Ovary (tissue), 9 donors: ENCODE data around the gene COPA. TPM values are rescaled to one million over a fixed set of nuclear protein-coding genes. Genes with fewer than 3 reads are reported as not detected.

Source experiments
- DNase-seq, 5 donors: peaks; one replicate each; pipeline ENCODE4 v3.0.0-alpha.2; 2019 to 2020
- H3K27ac ChIP-seq, 2 donors: fragments of 200-600 bp; one replicate each; pipeline versions ENCODE4 v1.5.1 to v1.8.0; 2019 to 2022
- H3K27me3 ChIP-seq: fragments of 200-600 bp; one replicate; pipeline ENCODE4 v1.8.0; 2022
- H3K36me3 ChIP-seq: fragments of 200-600 bp; sonication (generic); one replicate; pipeline ENCODE4 v1.5.1; 2019
- H3K4me1 ChIP-seq: one replicate; pipeline ENCODE4 v1.8.1; 2013; ENCODE audit warnings: mild to moderate bottlenecking, moderate library complexity; ENCODE audit not compliant: insufficient read depth
- H3K4me3 ChIP-seq: fragments of 200-600 bp; sonication (generic); one replicate; pipeline ENCODE4 v1.5.1; 2017
- H3K9me3 ChIP-seq, 2 donors: fragments of 200-600 bp in 1 of 2; sonication (generic) in 1 of 2; one replicate each; pipeline versions ENCODE4 v1.5.1 to v1.8.1; 2013 to 2019; ENCODE audit warnings: mild to moderate bottlenecking in 1 of 2, moderate library complexity in 1 of 2
- EP300 ChIP-seq: sonication (generic); formaldehyde crosslinking; IDR thresholded peaks from one replicate; pipeline ENCODE4 v1.6.1; 2017; ENCODE audit warnings: antibody characterized with exemption
- POLR2A ChIP-seq: fragments of 450-650 bp; IDR thresholded peaks from one replicate; pipeline ENCODE4 v1.6.1; 2017; ENCODE audit warnings: antibody characterized with exemption, mild to moderate bottlenecking, moderate library complexity
- WGBS, 3 donors: extraction: QIAGEN DNeasy Blood & Tissue Kit in 1 of 3; methylation state at CpG; one replicate each; pipeline versions ENCODE4 v1.1.5 to v1.1.7; 2013 to 2017; 5-methylcytosine and 5-hydroxymethylcytosine counted together
- intact Hi-C, 4 donors: fragments of 100-400 bp; cut with DNase I; formaldehyde crosslinking; loops; one replicate each; pipeline versions ENCODE4 v1.11.0 to v1.15.1; 2022 to 2023
- polyA plus RNA-seq, 2 donors: library from polyadenylated mRNA; stranded (reverse); fragments of 200-250 nt in 1 of 2; fragments of 350-450 nt in 1 of 2; fragmentation: Illumina TruSeq in 1 of 2; extraction: RNeasy Lipid Tissue Mini Kit (QIAGEN cat#74804) in 1 of 2; gene quantifications; one replicate each; pipeline ENCODE4 v1.2.3, GENCODE V29; 2013 to 2014
- total RNA-seq, 7 donors: library from RNA; depleted of rRNA in 2 of 7; stranded (reverse); fragments of >200 nt in 2 of 7; fragmentation: NEBNext Ultra II Directional in 3 of 7; extraction: Animal tissue kit (Norgen Biotek cat#: 25700) in 3 of 7; gene quantifications; one replicate each; pipeline versions ENCODE4 v1.1.0 to v1.2.4, GENCODE V29; 2016 to 2023
- TF ChIP-seq, protein P1 (sequence below), 3 donors: fragments of 450-650 bp in 2 of 3; fragments of 200-600 bp in 1 of 3; IDR thresholded peaks; one replicate each; pipeline versions ENCODE4 v1.5.1 to v1.8.0; 2016 to 2022; ENCODE audit warnings: antibody characterized with exemption in 3 of 3, mild to moderate bottlenecking in 1 of 3
- donor health status: DM: no; HTN: no; CAD: no; lungs with moderate emphysema.
- donor health status: DM: no; HTN: no; CAD: no.
- donor health status: Bipolar disorder and iron deficiency.
- donor health status: DM: yes; HTN: yes; CAD: no.
- donor health status: DM: no; HTN: no; CAD: no.
- donor health status: DM: yes; HTN: yes; CAD: no.

The COPA gene
- total and polyA plus RNA-seq, 9 donors = 63.7 to 163 (median 123) TPM

DNA sequence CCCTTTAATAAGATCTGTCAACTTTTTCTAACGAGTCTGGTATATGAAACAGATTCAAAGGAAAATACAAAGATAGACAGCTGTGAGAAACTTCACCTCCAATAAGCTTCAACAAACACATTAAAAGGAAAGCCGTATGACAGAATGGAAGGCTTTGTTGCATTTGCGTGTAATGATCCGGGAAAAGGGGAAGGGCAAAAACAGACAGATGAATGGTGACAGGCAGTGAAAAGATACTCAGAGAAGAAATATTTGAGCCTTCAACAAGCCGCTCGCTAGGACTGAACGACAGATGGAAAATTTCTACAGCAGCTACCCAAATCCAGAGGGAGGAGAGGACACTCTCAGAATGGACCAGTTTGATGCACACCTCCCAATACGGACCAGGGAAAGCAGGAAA is 14.9 kb downstream of the COPA start:
- Histone ChIP-seq H3K27me3 (no peaks in the 10 kb centered on the region), H3K27ac (no peak overlapping the region), H3K9me3 (no peaks in the 10 kb centered on the region), H3K36me3 (no peaks in the 10 kb centered on the region), H3K4me3 (no peak overlapping the region), H3K4me1 (no peaks in the 10 kb centered on the region)
- no peak for DNase-seq
- TF ChIP-seq, protein P1, sequence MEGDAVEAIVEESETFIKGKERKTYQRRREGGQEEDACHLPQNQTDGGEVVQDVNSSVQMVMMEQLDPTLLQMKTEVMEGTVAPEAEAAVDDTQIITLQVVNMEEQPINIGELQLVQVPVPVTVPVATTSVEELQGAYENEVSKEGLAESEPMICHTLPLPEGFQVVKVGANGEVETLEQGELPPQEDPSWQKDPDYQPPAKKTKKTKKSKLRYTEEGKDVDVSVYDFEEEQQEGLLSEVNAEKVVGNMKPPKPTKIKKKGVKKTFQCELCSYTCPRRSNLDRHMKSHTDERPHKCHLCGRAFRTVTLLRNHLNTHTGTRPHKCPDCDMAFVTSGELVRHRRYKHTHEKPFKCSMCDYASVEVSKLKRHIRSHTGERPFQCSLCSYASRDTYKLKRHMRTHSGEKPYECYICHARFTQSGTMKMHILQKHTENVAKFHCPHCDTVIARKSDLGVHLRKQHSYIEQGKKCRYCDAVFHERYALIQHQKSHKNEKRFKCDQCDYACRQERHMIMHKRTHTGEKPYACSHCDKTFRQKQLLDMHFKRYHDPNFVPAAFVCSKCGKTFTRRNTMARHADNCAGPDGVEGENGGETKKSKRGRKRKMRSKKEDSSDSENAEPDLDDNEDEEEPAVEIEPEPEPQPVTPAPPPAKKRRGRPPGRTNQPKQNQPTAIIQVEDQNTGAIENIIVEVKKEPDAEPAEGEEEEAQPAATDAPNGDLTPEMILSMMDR (IDR thresholded peaks at IDR 0.05) = no peak
- no peak for TF ChIP-seq POLR2A
- no peak for TF ChIP-seq EP300
- intact Hi-C loops = no loop called here
- WGBS, 3 donors = 71 to 75% (median 71%) methylated on average over 8 of the region's 8 CpGs

DNA sequence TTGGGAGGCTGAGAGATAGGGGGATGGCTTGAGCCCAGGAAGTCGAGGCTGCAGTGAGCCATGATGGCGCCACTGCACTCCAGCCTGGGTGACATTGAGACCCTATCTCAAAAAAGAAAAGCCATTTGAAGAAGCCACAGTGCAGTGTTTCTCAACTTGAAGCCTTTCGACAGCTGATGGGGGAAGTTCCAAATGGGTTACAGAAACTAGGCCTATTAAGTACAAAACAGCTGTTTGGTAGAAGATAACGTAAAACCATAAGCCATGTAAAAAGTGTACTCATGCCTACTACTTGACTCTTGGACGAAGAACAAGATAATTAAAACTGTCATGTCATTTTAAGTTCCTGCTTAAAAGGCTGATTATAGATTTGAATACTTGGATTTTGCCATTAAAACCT is 16.6 kb downstream of the COPA start:
- intact Hi-C loops = no loop called here
- WGBS, 3 donors = 84 to 91% (median 87%) methylated on average over 5 of the region's 5 CpGs
- H3K36me3 ChIP-seq = no peaks in the 10 kb centered on the region

DNA sequence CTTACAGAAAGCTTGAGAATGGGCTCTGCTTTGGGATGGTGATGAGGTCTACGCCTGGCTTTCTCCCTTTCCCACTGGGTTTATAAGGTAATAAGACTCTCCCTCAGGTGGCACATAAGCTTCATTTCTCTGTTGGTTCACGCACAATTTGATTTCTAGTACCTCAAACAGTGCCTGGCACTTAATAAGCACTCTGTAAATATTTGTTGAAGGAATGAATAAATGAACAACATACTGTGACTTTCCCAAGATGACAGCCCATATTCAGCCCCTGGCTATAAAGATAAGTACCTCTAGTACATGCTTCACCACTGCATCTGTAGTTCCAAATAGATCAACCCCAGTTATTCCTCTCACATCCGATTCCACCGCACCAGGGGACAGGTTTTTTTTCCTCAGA is 17.8 kb downstream of the COPA start:
- no peaks in the 10 kb centered on the region for H3K4me1 ChIP-seq
- no peak for DNase-seq
- TF ChIP-seq EP300 (no peak), POLR2A (no peak)
- TF ChIP-seq, protein P1 (IDR thresholded peaks at IDR 0.05) = no peak
- no peak overlapping the region for H3K27ac ChIP-seq
- no peaks in the 10 kb centered on the region for H3K9me3 ChIP-seq
- H3K4me3 ChIP-seq = no peak overlapping the region
- intact Hi-C loops = no loop called here
- no peaks in the 10 kb centered on the region for H3K36me3 ChIP-seq
- 91 to 96% (median 93%) methylated on average over 4 of the region's 4 CpGs for WGBS, 3 donors
- H3K27me3 ChIP-seq = no peaks in the 10 kb centered on the region

More for the DNA sequence above, 16.6 kb downstream of the COPA start:
- Histone ChIP-seq H3K9me3 (no peaks in the 10 kb centered on the region), H3K4me1 (no peaks in the 10 kb centered on the region), H3K27me3 (no peaks in the 10 kb centered on the region), H3K27ac (no peak overlapping the region), H3K4me3 (no peak overlapping the region)
- no peak for DNase-seq
- TF ChIP-seq POLR2A = no peak
- no peak for TF ChIP-seq EP300
- TF ChIP-seq, protein P1 (IDR thresholded peaks at IDR 0.05) = no peak

DNA sequence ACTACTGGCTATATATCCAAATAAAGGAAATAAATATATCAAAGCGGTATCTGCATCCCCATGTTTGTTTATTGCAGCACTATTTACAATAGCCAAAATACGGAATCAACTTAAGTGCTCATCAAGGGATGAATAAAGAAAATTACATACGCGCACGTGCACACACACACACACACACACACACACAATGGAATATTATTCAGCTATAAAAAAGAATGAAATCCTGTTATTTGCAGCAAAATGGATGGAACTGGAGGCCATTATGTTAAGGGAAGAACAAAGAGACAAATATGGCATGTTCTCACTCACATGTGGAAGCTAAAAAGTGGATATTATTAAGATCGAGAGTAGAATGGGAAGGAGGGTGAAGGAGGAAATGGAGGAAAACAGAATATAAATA is 20.2 kb downstream of the COPA start:
- H3K9me3 ChIP-seq = no peaks in the 10 kb centered on the region
- no peak overlapping the region for H3K27ac ChIP-seq
- no peaks in the 10 kb centered on the region for H3K36me3 ChIP-seq
- no peak for DNase-seq
- TF ChIP-seq POLR2A (no peak), EP300 (no peak)
- TF ChIP-seq, protein P1 (IDR thresholded peaks at IDR 0.05) = no peak
- H3K27me3 ChIP-seq = no peaks in the 10 kb centered on the region
- intact Hi-C loops = no loop called here
- no peak overlapping the region for H3K4me3 ChIP-seq
- WGBS, 3 donors = 95 to 97% (median 95%) methylated on average over 6 of the region's 6 CpGs
- H3K4me1 ChIP-seq = no peaks in the 10 kb centered on the region
